ENCODE data around the gene CAPN10. TPM values are rescaled to one million over a fixed set of nuclear protein-coding genes. Genes with fewer than 3 reads are reported as not detected.

Gene CAPN10
- total and polyA plus RNA-seq, 2 donors (not counting 3 experiments of a cell fraction or from before 2014, with no cell fraction given), result 25.2 to 39.9 TPM

GRCh38 chr2:240615396-240615795, 28.9 kb downstream of the CAPN10 start:
- no peaks in the 10 kb centered on the region for H3K36me3 ChIP-seq (ENCODE audit: control insufficient read depth in 2 of 2, extremely low read depth in 1 of 2, insufficient read depth in 2 of 2, low read length in 2 of 2)
- DNase-seq (ENCODE audit: low read depth, low spot score) (no peak), FAIRE-seq (no peak)
- H3K4me3 ChIP-seq (replicated peaks in 1 of 3; ENCODE audit: insufficient read depth in 1 of 3, low read depth in 1 of 3, low read length in 3 of 3), result no peak overlapping the region
- no peaks in the 10 kb centered on the region for H3K9me1 ChIP-seq (replicated peaks; ENCODE audit: control insufficient read depth, extremely low read depth, insufficient read depth, low read length)
- CTCF ChIA-PET, result no interaction called here
- no peaks in the 10 kb centered on the region for H3K79me2 ChIP-seq (ENCODE audit: control insufficient read depth, insufficient read depth, low read length)
- no peak overlapping the region for H3K9ac ChIP-seq (replicated peaks; ENCODE audit: extremely low read depth, insufficient read depth, low read length)
- no peaks in the 10 kb centered on the region for H4K20me1 ChIP-seq (replicated peaks; ENCODE audit: control insufficient read depth, extremely low read depth, insufficient read depth, low read length)
- POLR2A ChIA-PET, result no interaction called here
- no peaks in the 10 kb centered on the region for H3K27me3 ChIP-seq (ENCODE audit: control insufficient read depth in 2 of 2, insufficient read depth in 2 of 2, low read length in 2 of 2)
- H3K4me2 ChIP-seq (ENCODE audit: insufficient read depth, low read length), result no peak overlapping the region
- no TSS peak for BruUV-seq (replicated peaks)
- H3K4me1 ChIP-seq (ENCODE audit: control insufficient read depth, extremely low read depth, insufficient read depth, low read length), result no peaks in the 10 kb centered on the region
- H3K27ac ChIP-seq (ENCODE audit: insufficient read depth, low read depth, low read length), result no peak overlapping the region
- TF ChIP-seq POLR2A (IDR thresholded peaks at IDR 0.05; ENCODE audit: low read depth, low read length), result no peak
- no peaks in the 10 kb centered on the region for H3K9me3 ChIP-seq (replicated peaks; ENCODE audit: control insufficient read depth, insufficient read depth, low read length)
- dilution Hi-C loops (cut with MboI; ENCODE audit: extremely low pct_ligation_motif_present, low sequenced_read_pairs), result no loop called here
- H2AFZ ChIP-seq (ENCODE audit: low read depth, low read length), result no peak overlapping the region
- intact Hi-C loops (cut with micrococcal nuclease), result loop anchor here (5.0 kb wide), 1 partner anchor 42 kb away; no protein-coding TSS in a partner anchor

GRCh38 chr2:240615820-240616547, 29.4 kb downstream of the CAPN10 start:
- Histone ChIP-seq H3K27me3 (ENCODE audit: control insufficient read depth in 2 of 2, insufficient read depth in 2 of 2, low read length in 2 of 2) (no peaks in the 10 kb centered on the region), H3K9me1 (replicated peaks; ENCODE audit: control insufficient read depth, extremely low read depth, insufficient read depth, low read length) (no peaks in the 10 kb centered on the region), H3K9me3 (replicated peaks; ENCODE audit: control insufficient read depth, insufficient read depth, low read length) (no peaks in the 10 kb centered on the region), H2AFZ (ENCODE audit: low read depth, low read length) (no peak overlapping the region), H3K4me2 (ENCODE audit: insufficient read depth, low read length) (no peak overlapping the region), H3K4me1 (ENCODE audit: control insufficient read depth, extremely low read depth, insufficient read depth, low read length) (no peaks in the 10 kb centered on the region), H3K79me2 (ENCODE audit: control insufficient read depth, insufficient read depth, low read length) (no peaks in the 10 kb centered on the region), H3K36me3 (ENCODE audit: control insufficient read depth in 2 of 2, extremely low read depth in 1 of 2, insufficient read depth in 2 of 2, low read length in 2 of 2) (no peaks in the 10 kb centered on the region), H3K9ac (replicated peaks; ENCODE audit: extremely low read depth, insufficient read depth, low read length) (no peak overlapping the region), H3K4me3 (replicated peaks in 1 of 3; ENCODE audit: insufficient read depth in 1 of 3, low read depth in 1 of 3, low read length in 3 of 3) (no peak overlapping the region), H4K20me1 (replicated peaks; ENCODE audit: control insufficient read depth, extremely low read depth, insufficient read depth, low read length) (no peaks in the 10 kb centered on the region), H3K27ac (ENCODE audit: insufficient read depth, low read depth, low read length) (no peak overlapping the region)
- DNase-seq (ENCODE audit: low read depth, low spot score), result no peak
- intact Hi-C loops (cut with micrococcal nuclease), result loop anchor here (5.0 kb wide), 1 partner anchor 41 kb away; no protein-coding TSS in a partner anchor
- TF ChIP-seq MAX (IDR thresholded peaks at IDR 0.05; ENCODE audit: insufficient read depth, insufficient read length) (no peak), GATA2 (IDR thresholded peaks at IDR 0.05; ENCODE audit: insufficient read depth, insufficient read length, low read depth, low read length) (no peak), CTCF (IDR thresholded peaks at IDR 0.05; ENCODE audit: extremely low read depth in 1 of 2, insufficient read depth in 1 of 2, low read depth in 1 of 2, low read length in 2 of 2) (no peak), POLR2AphosphoS5 (IDR thresholded peaks at IDR 0.05; ENCODE audit: insufficient read depth, low read depth, low read length) (no peak), FOS (IDR thresholded peaks at IDR 0.05; ENCODE audit: borderline replicate concordance, insufficient read depth, low read length) (no peak), MYC (IDR thresholded peaks at IDR 0.05; ENCODE audit: low read depth, low read length) (no peak)
- ChIA-PET POLR2A (no interaction called here), CTCF (no interaction called here)
- dilution Hi-C loops (cut with MboI; ENCODE audit: extremely low pct_ligation_motif_present, low sequenced_read_pairs), result no loop called here
- no peak for FAIRE-seq
- no TSS peak for BruUV-seq (replicated peaks)

Data from endothelial cell of umbilical vein (primary cell).